A673 (cell line): Measurements from ENCODE around the gene TCFL5. TPM values are rescaled to one million over a fixed set of nuclear protein-coding genes. Genes with fewer than 3 reads are reported as not detected.

Experiments used
- BruUV-seq: library from RNA; stranded (reverse); fragments of 400-500 nt; replicated peaks from 2 replicates; lab custom pipeline; 2021; lab: Mats Ljungman, UMichigan
- CTCF ChIA-PET: fragments of 300-600 bp; sonication (Branson Sonifier 250); formaldehyde crosslinking; loops from one replicate; lab custom pipeline; 2022; ENCODE audit warnings: antibody characterized with exemption; lab: Charles Lee
- POLR2A ChIA-PET: fragments of 300-600 bp; sonication (Branson Sonifier 250); formaldehyde crosslinking; loops from one replicate; lab custom pipeline; 2022; ENCODE audit warnings: antibody characterized with exemption; ENCODE audit not compliant: low non-redundant PET; lab: Charles Lee
- DNase-seq: peaks from one replicate; pipeline ENCODE4 v3.0.0-alpha.2; 2015; ENCODE audit warnings: low spot score
- H3K27ac ChIP-seq: fragments of 200-600 bp; sonication (generic); 2 replicates; pipeline ENCODE4 v1.5.1; 2016; ENCODE audit warnings: mixed run types, low read depth, mild to moderate bottlenecking, mixed read lengths, antibody characterized with exemption, low read length; ENCODE audit not compliant: poor library complexity, severe bottlenecking
- H3K27me3 ChIP-seq: fragments of 200-600 bp; sonication (generic); replicated peaks from 2 replicates; pipeline ENCODE4 v1.6.1; 2017; ENCODE audit warnings: mixed run types, low read depth, mild to moderate bottlenecking, mixed read lengths, antibody characterized with exemption, low read length; ENCODE audit not compliant: insufficient read depth, poor library complexity
- H3K36me3 ChIP-seq: fragments of 200-600 bp; sonication (generic); 2 replicates; pipeline ENCODE4 v1.6.1; 2016; ENCODE audit warnings: mixed run types, mild to moderate bottlenecking, mixed read lengths, antibody characterized with exemption, low read length; ENCODE audit not compliant: insufficient read depth, poor library complexity, severe bottlenecking
- H3K4me1 ChIP-seq: fragments of 200-600 bp; sonication (generic); 2 replicates; pipeline ENCODE4 v1.6.1; 2017; ENCODE audit warnings: mixed run types, mild to moderate bottlenecking, mixed read lengths, antibody characterized with exemption, low read length; ENCODE audit not compliant: insufficient read depth, poor library complexity, severe bottlenecking
- H3K4me3 ChIP-seq: fragments of 200-600 bp; sonication (generic); 2 replicates; pipeline ENCODE4 v1.5.1; 2016; ENCODE audit warnings: low read depth, mixed run types, mild to moderate bottlenecking, mixed read lengths, low read length; ENCODE audit not compliant: poor library complexity, severe bottlenecking
- H3K9me3 ChIP-seq: fragments of 200-600 bp; sonication (generic); 2 replicates; pipeline ENCODE4 v1.6.1; 2016; ENCODE audit warnings: mixed run types, low read depth, mild to moderate bottlenecking, mixed read lengths, antibody characterized with exemption, low read length; ENCODE audit not compliant: poor library complexity, severe bottlenecking
- CTCF ChIP-seq: fragments of 300-800, 200-600 bp; sonication (generic); conservative IDR thresholded peaks from 2 replicates; pipeline ENCODE4 v1.5.1; 2017; ENCODE audit warnings: low read depth, mild to moderate bottlenecking, antibody characterized with exemption, low read length, moderate library complexity, mixed read lengths
- EZH2 ChIP-seq: fragments of 200-600 bp; sonication (generic); IDR thresholded peaks from 2 replicates; pipeline ENCODE4 v1.6.1; 2017; ENCODE audit warnings: borderline replicate concordance, low read depth, mild to moderate bottlenecking, mixed read lengths, antibody characterized with exemption, low read length; ENCODE audit not compliant: poor library complexity, severe bottlenecking
- intact Hi-C: fragments of 100-400 bp; cut with micrococcal nuclease; formaldehyde crosslinking; loops from one replicate; pipeline ENCODE4 v1.10.0; 2022; ENCODE audit not compliant: unreplicated experiment
- total RNA-seq: library from RNA; stranded (reverse); gene quantifications from 2 replicates; pipeline ENCODE4 v1.2.3, GENCODE V29; 2021

TCFL5 gene
- total RNA-seq, 1 experiment from 2014 or later: 13.9 TPM

GRCh38 chr20:62876902-62877816 lies 15.5 kb upstream of the TCFL5 start:
- TF ChIP-seq EZH2 (no peak), CTCF (no peak)
- peaks cover 12% of the 10 kb centered on the region for H3K36me3 ChIP-seq
- no peak overlapping the region for H3K27ac ChIP-seq
- CTCF ChIA-PET: no interaction called here
- H3K4me3 ChIP-seq: no peak overlapping the region
- H3K9me3 ChIP-seq: no peaks in the 10 kb centered on the region
- no peak for DNase-seq
- BruUV-seq: no TSS peak
- POLR2A ChIA-PET: no interaction called here
- H3K27me3 ChIP-seq: no peaks in the 10 kb centered on the region
- peaks cover 5% of the 10 kb centered on the region for H3K4me1 ChIP-seq
- intact Hi-C loops: loop anchor here (10.0 kb wide), 1 partner anchor 128 kb away; the partner anchor contains the start of gene BHLHE23

GRCh38 chr20:62876501-62876901 lies 14.9 kb upstream of the TCFL5 start:
- peak overlapping the region; percentile 64 for H3K27ac ChIP-seq
- TF ChIP-seq EZH2: no peak
- peaks cover 8% of the 10 kb centered on the region for H3K36me3 ChIP-seq
- no peak overlapping the region for H3K4me3 ChIP-seq
- DNase-seq: no peak
- no peaks in the 10 kb centered on the region for H3K27me3 ChIP-seq
- POLR2A ChIA-PET: no interaction called here
- CTCF ChIA-PET: no interaction called here
- H3K9me3 ChIP-seq: no peaks in the 10 kb centered on the region
- intact Hi-C loops: loop anchor here (10.0 kb wide), 1 partner anchor 128 kb away; the partner anchor contains the start of gene BHLHE23
- no TSS peak for BruUV-seq
- peaks cover 5% of the 10 kb centered on the region for H3K4me1 ChIP-seq

- H3K9me3 ChIP-seq: no peaks in the 10 kb centered on the region
- H3K27me3 ChIP-seq: no peaks in the 10 kb centered on the region
- peaks cover 5% of the 10 kb centered on the region for H3K4me1 ChIP-seq
- ChIA-PET CTCF (interaction anchor here (0.6 to 1.3 kb wide), 6 partner anchors 12 to 125 kb away, joined by 3 to 5 read pairs (median 3); no protein-coding TSS in a partner anchor), POLR2A (interaction anchor here (0.7 kb wide), 2 partner anchors 41 to 1187 kb away, joined by 3 to 5 read pairs; no protein-coding TSS in a partner anchor)
- peaks cover 3% of the 10 kb centered on the region for H3K36me3 ChIP-seq
- H3K27ac ChIP-seq: peak overlapping the region; percentile 64
- no TSS peak for BruUV-seq
- H3K4me3 ChIP-seq: no peak overlapping the region
- DNase-seq: peak; percentile 91
- intact Hi-C loops: loop anchor here (10.0 kb wide), 1 partner anchor 129 kb away; the partner anchor contains the start of gene BHLHE23
- peak; percentile 63 for TF ChIP-seq CTCF
- no peak for TF ChIP-seq EZH2
These were observed 14.1 kb upstream of the TCFL5 start for GRCh38 chr20:62875419-62876361.
